Measurements from ENCODE around the gene OPRL1.
"Not testable (repeated sequence)": the region's sequence is repeated elsewhere in the genome, so short reads cannot be mapped to it uniquely, and the experiment has no call there.

Gene OPRL1

DNA sequence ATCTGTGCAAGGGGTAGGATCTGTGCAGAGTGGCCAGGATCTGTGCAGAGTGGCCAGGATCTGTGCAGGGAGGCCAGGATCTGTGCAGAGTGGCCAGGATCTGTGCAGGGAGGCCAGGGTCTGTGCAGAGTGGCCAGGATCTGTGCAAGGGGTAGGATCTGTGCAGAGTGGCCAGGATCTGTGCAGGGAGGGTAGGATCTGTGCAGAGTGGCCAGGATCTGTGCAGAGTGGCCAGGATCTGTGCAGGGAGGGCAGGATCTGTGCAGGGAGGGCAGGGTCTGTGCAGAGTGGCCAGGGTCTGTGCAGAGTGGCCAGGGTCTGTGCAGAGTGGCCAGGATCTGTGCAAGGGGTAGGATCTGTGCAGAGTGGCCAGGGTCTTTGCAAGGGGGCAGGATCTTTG is 8.7 kb downstream of the OPRL1 start:
- not testable (repeated sequence) for DNase-seq

DNA sequence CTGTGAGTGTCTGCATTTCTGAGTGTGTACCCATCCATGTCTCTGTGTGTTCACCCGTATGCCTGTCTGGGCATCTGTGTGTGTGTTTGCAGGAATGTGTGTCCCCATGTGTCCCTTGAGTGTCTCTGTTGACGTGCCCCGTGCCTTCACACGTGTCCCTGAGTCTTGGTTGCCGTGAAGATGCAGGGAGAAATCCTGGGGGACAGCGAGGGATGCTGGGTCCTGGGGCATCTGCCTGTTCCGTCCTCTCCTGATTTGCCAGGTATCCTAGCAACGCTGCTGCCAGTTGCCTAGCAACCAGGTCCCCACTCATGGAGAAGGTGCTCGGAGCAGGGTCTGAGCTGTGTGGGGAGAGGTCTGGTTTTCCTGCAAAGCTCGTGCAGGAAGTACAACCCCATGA is 10.3 kb downstream of the OPRL1 start:
- no peak for DNase-seq

DNA sequence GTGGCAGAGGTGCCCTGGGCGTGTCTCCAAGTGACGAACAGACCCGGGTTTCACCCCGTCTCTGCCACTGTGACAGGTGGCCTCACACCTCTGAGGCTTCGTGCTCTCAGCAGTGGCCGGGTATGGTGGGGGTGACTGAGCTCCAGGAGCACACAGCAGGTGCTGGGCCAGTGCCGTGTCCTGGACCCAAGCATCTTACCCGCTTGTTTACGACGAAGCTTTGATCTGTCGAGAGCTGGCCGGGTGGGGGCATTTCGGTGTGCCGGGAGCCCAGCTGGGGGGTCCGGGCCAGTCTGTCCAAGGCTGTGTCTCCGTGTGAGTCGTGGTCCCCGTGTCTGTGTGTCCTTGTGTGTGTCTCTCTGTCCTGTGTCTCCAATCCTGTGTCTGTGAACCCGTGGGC is 11.5 kb downstream of the OPRL1 start:
- no peak for DNase-seq

DNA sequence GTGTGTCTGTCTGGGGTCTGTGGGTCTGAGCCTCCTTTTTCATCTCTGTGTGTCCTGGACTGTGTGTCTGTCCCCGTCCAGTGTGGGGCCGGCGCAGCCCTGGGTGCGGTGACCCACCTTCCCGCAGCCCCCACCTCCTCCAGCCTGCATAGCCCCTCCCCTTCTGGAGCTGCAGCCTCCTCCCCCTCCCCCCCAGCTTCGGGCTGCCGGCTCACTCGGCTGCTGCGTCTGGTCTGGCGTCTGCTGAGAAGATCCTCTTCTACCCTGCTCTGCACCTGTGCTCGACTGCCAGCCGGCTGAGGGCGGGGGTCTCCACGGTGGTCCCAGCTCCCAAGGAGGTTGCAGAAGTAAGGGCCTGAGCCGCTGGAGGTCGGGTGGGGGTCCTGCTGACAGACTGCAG is 11.9 kb downstream of the OPRL1 start:
- no peak for DNase-seq

DNA sequence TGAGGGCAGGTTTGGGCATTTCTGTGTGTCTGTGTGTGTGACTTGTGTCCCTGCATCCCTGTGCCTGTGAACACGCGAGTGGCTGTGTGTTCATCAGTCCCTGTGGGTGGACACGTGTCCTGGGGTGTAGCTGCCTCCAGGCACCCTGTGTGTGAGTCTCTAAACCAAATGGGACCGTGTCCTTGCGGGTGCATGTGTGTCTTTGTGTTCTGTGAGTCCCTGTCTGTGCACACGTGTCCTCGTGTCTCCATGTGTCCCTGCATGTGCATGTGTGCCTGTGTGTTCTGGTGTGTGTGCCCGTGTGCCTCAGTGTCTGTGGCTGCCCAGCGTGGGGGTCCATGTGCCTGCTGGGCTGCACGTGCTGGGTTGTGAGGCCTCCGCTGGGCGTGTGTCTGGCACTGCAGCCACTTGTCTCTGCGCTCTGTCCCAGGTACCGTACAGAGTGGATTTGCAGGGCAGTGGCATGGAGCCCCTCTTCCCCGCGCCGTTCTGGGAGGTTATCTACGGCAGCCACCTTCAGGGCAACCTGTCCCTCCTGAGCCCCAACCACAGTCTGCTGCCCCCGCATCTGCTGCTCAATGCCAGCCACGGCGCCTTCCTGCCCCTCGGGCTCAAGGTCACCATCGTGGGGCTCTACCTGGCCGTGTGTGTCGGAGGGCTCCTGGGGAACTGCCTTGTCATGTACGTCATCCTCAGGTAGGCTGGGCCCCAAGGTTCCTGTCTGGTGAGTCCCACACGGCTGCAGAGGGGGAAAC is 12.6 kb downstream of the OPRL1 start:
- DNase-seq = no peak

DNA sequence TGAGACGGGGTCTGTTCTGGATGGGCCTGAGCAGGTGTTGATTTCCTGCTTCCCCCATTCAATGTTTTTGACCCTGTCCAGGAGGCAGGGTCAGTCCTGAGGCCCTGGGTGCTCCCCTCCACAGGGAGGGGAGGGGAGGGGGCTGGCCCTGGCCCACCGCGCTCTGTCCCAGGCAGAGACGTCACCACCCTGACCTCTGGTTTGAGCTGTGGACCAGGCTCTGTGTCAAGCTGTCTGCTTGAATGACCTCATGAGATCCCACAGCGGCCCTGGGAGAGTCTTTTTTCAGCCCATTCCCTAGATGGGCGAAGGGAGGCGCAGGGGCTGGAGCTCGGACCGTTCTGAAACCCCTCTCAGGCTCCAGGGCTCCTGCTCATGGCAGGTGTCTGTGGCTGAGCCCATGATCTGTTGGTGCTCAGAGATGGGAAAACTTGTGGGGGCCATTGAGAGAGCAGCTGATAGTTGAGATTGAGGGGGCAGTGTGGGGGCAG is 13.2 kb downstream of the OPRL1 start:
- no peak for DNase-seq

DNA sequence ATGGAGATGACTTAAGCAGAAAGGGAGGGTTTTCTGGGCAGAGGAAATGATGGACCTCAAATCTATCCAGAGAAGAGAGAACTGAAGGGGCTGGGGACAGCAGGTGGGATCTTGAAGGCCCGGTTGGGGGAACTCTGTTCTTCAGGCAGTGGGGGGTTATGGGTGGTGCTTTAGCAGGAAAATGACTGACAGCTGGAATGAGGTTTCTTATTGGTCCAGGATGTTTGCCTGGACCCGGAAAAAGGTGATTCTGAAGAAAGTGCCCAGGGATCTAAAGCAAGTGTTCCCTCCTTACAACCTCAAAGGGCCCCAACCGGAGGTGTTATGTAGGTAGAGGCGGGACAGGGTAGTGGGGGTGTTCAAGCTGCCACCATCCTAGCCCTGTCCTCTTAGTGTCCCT is 15.6 kb downstream of the OPRL1 start:
- DNase-seq = no peak

DNA sequence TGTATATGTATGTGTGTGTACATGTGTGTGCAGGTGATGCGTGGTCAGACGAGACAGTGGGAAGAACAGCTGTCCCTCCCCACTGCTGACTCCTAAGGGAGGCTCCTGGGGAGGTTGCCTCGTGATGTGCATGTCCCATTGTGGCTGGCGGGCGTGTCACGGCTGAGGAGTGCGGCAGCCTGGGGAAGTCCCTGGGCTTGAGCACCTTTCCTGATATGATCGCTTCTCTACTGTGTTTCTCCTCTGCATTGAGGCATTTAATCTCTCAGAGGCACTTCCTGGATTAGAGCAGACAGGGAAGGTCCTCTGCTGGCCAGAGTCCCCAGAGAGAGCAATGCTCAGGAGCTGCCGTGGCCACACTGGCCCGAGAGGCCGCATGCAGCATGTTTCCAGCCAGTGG is 16.0 kb downstream of the OPRL1 start:
- no peak for DNase-seq

DNA sequence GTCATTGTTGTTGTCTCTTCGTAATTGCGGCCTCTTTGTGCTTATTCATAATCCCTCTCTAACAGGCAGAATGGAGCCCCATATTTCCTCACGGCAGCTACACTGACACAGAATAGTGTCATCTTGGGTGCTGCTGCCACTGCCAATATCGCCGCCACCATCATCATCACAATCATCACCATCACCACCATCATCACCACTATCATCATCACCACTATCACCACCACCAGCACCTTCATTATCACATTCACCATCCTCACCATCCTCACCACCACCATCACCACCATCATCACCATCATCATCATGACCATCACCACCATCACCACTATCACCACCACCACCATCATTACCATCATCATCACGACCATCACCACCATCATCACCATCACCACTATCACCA is 16.7 kb downstream of the OPRL1 start:
- DNase-seq = no peak

DNA sequence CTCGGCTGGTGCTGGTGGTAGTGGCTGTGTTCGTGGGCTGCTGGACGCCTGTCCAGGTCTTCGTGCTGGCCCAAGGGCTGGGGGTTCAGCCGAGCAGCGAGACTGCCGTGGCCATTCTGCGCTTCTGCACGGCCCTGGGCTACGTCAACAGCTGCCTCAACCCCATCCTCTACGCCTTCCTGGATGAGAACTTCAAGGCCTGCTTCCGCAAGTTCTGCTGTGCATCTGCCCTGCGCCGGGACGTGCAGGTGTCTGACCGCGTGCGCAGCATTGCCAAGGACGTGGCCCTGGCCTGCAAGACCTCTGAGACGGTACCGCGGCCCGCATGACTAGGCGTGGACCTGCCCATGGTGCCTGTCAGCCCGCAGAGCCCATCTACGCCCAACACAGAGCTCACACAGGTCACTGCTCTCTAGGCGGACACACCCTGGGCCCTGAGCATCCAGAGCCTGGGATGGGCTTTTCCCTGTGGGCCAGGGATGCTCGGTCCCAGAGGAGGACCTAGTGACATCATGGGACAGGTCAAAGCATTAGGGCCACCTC is 18.7 kb downstream of the OPRL1 start:
- no peak for DNase-seq

DNA sequence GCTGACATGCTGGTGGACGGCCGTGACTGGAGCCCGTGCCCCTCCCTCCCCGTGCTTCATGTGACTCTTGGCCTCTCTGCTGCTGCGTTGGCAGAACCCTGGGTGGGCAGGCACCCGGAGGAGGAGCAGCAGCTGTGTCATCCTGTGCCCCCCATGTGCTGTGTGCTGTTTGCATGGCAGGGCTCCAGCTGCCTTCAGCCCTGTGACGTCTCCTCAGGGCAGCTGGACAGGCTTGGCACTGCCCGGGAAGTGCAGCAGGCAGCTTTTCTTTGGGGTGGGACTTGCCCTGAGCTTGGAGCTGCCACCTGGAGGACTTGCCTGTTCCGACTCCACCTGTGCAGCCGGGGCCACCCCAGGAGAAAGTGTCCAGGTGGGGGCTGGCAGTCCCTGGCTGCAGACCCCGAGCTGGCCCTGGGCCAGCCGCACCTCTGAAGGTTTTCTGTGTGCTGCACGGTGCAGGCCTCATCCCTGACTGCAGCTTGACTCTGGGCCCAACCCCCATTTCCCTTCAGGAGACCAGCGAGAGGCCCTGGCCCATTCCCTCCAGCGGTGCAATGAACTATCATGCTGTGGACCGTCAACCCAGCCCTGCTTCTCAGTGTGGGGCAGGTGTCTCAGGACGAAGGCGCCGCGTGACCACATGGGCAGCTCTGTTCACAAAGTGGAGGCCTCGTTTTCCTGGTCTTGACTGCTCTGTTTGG is 19.4 kb downstream of the OPRL1 start:
- no peak for DNase-seq

DNA sequence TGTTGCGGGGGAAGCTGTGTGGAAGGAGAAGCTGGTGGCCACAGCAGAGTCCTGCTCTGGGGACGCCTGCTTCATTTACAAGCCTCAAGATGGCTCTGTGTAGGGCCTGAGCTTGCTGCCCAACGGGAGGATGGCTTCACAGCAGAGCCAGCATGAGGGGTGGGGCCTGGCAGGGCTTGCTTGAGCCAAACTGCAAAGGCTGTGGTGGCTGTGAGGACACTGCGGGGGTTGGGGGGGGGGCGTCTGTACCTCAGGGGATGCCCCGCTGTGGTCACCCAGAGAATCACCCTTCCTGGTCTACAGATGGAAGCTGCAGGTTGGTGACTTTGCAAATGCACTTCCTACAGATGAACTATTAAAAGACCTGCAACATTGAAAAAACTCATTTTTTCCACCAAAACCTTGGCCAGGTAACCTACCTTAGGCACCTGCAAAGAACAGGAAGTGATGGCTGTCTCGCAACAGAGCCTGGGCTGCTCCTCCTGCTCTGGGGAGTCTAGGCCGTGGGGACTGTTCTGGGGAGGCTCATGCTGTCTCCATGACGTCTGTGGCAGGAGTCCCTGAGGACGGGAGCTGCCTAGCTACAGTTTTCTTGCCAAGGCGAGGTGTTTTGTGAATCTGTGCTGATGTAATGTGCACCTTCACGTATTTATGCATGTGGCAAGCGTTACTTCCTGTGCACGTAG is 20.1 kb downstream of the OPRL1 start:
- DNase-seq = no peak

DNA sequence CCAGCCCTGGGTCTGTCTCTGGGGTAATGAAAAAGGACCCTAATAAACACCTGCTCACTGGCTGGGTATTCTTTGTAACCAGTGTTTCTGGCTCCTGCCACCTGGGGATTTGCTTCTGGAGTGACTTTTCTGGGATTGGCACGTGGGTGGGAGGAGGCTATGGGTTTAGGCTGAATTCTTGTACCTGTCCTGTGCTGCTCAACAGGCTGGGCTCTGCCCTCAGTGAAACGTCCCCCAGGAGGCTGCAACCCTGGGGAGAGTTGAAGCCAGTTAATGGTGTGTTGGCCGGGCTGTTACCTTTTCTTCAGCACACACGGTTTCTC is 20.6 kb downstream of the OPRL1 start:
- no peak for DNase-seq

DNA sequence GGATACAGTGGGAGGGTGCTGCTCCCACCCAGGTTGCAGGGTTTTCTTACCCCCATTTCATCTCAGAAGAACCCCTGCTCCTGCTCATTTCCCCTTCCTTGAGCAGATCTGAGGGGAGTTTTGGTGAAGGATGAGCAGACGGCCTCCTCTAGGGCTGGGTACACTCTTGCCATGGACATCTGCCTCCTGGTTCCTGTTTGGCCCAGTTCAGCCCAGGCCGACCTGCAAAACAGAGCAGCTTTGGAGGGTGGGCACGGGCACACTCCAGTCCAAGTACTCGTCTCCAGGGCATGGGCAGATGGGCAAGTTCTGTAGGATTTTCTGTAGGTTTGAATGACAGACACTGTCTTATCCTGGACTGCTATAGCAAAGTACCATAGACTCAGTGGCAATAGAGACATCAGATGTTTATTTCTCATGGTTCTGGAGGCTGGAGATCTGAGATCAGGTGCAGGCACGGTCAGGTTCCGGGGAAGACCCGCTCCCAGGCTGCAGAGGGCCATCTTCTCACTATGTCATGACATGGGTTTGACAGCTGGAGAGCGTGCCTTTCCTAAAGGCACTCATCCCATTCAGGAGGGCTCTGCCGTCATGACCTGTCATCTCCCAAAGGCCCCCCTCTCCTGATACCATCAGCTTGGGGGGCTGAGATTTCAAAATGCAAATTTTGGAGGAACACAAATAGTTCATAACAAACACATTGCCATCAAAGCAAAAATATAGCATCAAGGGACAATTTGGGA is 21.2 kb downstream of the OPRL1 start:
- no peak for DNase-seq

DNA sequence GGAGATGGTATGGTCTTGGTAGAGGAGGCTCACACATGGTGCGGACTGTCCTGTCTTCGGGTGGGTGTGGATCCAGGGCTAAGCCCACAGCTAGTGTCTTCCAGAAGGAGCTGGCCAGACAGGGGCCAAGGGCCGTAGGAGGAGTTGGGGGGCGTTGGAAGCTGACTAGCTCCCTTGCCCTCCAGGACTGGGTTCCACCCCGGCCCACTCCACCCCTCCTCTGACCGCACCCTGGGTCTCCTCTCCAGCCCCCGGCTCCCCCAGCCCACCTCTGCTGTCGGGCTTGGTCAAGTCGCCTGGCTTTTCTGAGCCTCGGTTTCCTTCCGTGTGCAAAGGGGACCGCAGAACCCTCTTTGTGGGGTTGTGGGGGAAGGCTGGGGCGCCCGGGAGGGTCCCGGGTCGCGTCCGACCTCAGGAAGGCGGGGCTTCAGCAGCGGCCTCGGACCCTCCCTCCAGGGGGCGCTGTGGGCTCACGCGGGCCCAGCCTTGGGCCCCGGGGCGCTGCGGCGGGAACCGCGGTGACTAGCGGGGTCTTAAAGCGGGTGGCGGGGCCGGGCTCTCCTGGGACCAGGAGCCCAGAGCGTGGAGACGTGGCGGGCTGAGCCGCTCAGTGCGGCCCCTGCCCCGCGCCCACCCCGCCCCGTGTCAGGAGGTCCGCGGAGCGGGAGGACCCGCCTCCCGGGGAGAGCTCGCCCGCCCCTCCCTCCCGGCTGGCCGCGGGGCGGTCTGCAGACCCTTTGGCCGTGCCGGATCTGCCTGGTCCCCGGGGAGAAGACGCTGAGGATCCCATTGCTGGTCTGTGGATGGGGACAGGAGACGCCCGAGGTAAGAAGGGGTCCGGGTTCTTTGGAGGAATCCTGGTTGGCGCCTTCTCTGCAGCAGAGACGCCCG is 22.1 kb downstream of the OPRL1 start:
- DNase-seq = peak; percentile 69

DNA sequence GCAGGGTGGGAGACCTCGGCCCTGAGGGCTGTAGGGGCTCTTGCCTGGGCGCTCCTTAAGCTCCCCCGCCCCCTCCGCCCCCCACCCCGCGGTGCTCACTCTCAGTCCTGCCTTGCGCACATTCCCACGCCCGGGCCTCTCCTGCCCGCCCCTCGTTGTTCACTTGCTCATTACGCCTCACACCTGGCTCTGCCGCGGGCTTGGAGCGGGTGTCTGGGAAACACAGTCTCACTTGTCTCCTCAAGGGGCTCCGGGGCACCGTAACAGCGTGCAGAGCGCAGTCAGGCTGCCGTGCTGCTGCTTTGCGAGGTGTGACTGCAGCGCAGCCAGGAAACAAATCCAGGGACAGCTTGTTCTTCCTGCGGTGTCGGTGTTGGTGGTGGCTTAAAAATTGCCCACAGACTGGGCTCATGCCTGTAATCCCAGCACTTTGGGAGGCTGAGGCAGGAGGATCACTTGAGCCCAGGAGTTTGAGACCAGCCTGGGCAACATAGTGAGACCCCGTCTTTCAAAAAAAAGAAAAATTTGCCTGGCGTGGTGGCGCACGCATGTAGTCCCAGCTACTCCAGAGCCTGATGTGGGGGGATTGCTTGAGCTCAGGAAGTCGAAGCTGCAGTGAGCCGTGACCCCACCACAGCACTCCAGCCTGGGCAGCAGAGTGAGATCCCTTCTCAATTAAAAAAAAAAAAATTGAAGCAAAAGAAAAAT is 22.9 kb downstream of the OPRL1 start:
- no peak for DNase-seq

DNA sequence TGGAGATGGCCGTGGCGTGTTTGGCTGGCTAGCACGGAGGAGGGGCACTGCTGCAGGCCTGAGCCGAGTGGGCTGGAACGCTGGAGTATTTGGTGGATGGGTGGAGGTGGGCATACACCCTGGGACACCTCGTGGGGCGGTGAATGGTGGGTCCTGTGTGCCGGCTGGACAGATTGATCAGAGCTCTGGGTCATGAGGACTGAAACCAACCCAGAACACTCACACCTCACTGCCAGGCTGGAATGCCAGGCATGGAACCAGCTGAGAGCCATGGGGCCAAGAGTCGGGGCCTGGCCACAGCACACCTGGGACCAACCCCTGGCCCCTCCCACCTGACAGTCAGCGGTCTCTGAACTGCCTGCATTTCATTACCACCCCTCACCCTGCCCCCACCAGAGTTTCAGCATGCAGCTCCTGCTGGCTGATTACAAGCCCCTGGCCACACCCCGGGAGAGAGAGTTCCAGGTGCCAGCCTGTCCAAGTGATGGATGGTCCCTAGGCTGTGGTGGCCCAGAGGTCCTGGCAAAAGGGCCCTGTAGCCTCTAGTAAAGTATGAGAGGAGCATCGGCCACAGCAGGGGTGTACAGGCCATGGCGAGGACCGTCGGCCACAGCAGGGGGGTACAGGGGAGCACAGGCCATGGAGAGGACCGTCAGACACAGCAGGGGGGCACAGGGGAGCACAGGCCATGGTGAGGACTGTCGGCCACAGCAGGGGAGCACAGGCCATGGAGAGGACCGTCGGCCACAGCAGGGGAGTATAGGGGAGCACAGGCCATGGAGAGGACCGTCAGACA is 24.2 kb downstream of the OPRL1 start:
- peak; percentile 1 for DNase-seq

DNA sequence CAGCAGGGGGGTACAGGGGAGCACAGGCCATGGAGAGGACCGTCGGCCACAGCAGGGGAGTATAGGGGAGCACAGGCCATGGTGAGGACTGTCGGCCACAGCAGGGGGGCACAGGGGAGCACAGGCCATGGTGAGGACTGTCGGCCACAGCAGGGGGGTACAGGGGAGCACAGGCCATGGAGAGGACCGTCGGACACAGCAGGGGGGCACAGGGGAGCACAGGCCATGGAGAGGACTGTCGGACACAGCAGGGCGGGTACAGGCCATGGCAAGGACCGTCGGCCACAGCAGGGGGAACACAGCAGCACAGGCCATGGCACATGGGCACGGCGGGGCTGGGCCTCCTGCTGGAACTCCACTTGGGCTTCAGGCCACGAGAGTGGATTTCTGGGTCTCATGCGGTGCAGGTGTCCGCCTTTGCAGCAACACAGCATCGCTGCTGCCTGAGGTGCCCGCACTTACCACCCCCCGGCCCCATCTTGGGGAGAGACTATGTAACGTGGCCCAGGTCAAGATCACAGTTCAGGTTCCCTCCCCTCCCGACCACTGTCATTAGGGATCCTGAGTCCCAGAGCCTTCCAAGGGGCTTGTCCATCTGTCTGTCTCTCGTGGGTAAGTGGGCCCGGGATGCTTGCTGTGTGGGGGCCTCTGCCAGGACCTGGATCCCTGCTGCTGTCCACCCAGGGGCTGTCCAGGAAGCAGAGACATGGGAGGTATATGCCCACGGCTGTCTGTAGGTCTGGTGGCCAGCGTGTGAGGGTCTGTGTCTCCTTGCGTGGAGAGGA is 25.0 kb downstream of the OPRL1 start:
- DNase-seq = no peak

DNA sequence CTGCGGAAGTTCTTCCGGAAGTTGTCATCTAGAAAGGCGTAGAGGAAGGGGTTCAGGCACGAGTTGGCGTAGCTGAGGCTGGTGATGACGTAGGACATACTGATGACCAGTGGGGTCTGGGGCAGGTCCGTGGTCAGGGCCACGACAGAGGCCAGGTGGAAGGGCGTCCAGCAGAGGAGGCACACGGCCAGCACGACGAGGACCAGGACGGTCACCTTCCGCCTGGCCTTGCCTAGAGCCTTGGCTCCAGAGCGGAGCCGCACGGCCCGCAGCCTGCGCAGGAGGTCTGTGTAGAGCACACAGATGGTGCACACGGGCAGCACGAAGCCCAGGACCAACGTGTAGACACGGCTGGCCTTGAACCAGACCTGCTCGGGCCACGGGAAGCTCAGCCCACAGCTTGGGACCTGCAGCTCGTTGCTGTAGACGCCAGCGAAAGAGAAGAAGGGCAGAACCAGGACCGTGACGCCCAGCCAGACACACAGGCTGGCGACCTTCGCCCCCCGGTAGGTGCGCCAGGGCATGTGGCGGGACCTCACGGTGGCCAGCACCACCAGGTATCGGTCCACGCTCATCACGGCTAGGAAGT is 26.1 kb downstream of the OPRL1 start:
- DNase-seq = no peak

Measured in stimulated activated CD4-positive, alpha-beta T cell treated with anti-CD3 and anti-CD28 coated beads, Interleukin-4, amount 100 ng/mL, for 24 hours (primary cell).